H1 (cell line): ENCODE results near the gene GABBR1. TPM values are rescaled to one million over a fixed set of nuclear protein-coding genes. Genes with fewer than 3 reads are reported as not detected.
A peak's percentile ranks its signal among the peaks of the same experiment; 100 is the strongest.

ENCODE experiments used
- CTCF ChIA-PET: fragments of 300-600 bp; sonication (Branson Sonifier 250); formaldehyde crosslinking; loops from one replicate; lab custom pipeline; 2021; ENCODE audit not compliant: partially characterized antibody; lab: Charles Lee
- POLR2A ChIA-PET: fragments of 300-600 bp; sonication (Branson Sonifier 250); formaldehyde crosslinking; loops from one replicate; lab custom pipeline; 2021; ENCODE audit warnings: inconsistent platforms; ENCODE audit not compliant: partially characterized antibody; lab: Charles Lee
- DNase-seq, 2 experiments: peaks; one replicate each; pipeline versions ENCODE4 v3.0.0 to v3.0.0-alpha.2; 2010 to 2022; ENCODE audit warnings: low spot score in 2 of 2, low read depth in 1 of 2, mixed read lengths in 1 of 2
- FAIRE-seq: peaks from 2 replicates; lab custom pipeline; 2011; peaks lifted over from hg19 to GRCh38; lab: Jason Lieb, UNC
- H2AFZ ChIP-seq: 2 replicates; pipeline ENCODE4 v1.8.1; 2012; ENCODE audit warnings: low read length, inconsistent platforms
- H2AK5ac ChIP-seq: 2 replicates; pipeline ENCODE4 v1.6.1; 2013; ENCODE audit warnings: low read depth, low read length
- H2BK120ac ChIP-seq: replicated peaks from 2 replicates; pipeline ENCODE3; 2013; ENCODE audit warnings: low read depth, low read length, inconsistent platforms
- H2BK12ac ChIP-seq: 2 replicates; pipeline ENCODE4 v1.6.1; 2013; ENCODE audit warnings: low read depth, low read length
- H2BK15ac ChIP-seq: 2 replicates; pipeline ENCODE4 v1.6.1; 2013; ENCODE audit warnings: low read length
- H2BK20ac ChIP-seq: 2 replicates; pipeline ENCODE4 v1.6.1; 2013; ENCODE audit warnings: low read length
- H2BK5ac ChIP-seq: 2 replicates; pipeline ENCODE4 v1.6.1; 2013; ENCODE audit warnings: low read depth, low read length
- H3K14ac ChIP-seq: 2 replicates; pipeline ENCODE4 v1.6.1; 2013; ENCODE audit warnings: inconsistent platforms; ENCODE audit not compliant: insufficient read length
- H3K18ac ChIP-seq: 2 replicates; pipeline ENCODE4 v1.6.1; 2013; ENCODE audit warnings: low read length; ENCODE audit errors: extremely low read depth
- H3K23ac ChIP-seq: 2 replicates; pipeline ENCODE4 v1.6.1; 2013; ENCODE audit warnings: inconsistent platforms; ENCODE audit not compliant: insufficient read length
- H3K23me2 ChIP-seq: 2 replicates; pipeline ENCODE4 v1.6.1; 2013; ENCODE audit warnings: low read depth, low read length
- H3K27ac ChIP-seq: 2 replicates; pipeline ENCODE4 v1.6.1; 2011; ENCODE audit warnings: low read depth, low read length, inconsistent platforms
- H3K27me3 ChIP-seq, 4 experiments: replicated peaks in 1 of 4; 1 replicate in 1 of 4; 2 replicates in 3 of 4; pipeline versions ENCODE4 v1.6.1 to v1.8.1; 2011 to 2013; ENCODE audit warnings: low read length in 3 of 4, mild to moderate bottlenecking in 3 of 4, inconsistent platforms in 2 of 4, mixed read lengths in 2 of 4, moderate library complexity in 1 of 4; ENCODE audit not compliant: control insufficient read depth in 3 of 4, insufficient read depth in 3 of 4; ENCODE audit errors: extremely low read depth in 1 of 4
- H3K36me3 ChIP-seq, 4 experiments: 2 replicates each; pipeline versions ENCODE4 v1.6.1 to v1.8.1; 2011 to 2013; ENCODE audit warnings: mild to moderate bottlenecking in 4 of 4, low read length in 3 of 4, moderate library complexity in 2 of 4, control low read depth in 1 of 4, inconsistent platforms in 1 of 4; ENCODE audit not compliant: insufficient read depth in 4 of 4, control insufficient read depth in 2 of 4
- H3K4ac ChIP-seq: replicated peaks from 2 replicates; pipeline ENCODE3; 2013; ENCODE audit warnings: low read length, low read depth, mixed read lengths, inconsistent platforms; ENCODE audit not compliant: insufficient read length
- H3K4me1 ChIP-seq, 4 experiments: replicated peaks in 1 of 4; 1 replicate in 1 of 4; 2 replicates in 3 of 4; pipeline versions ENCODE4 v1.6.1 to v1.8.1; 2011 to 2013; ENCODE audit warnings: low read length in 3 of 4, inconsistent platforms in 2 of 4, mixed read lengths in 1 of 4; ENCODE audit not compliant: insufficient read depth in 4 of 4, control insufficient read depth in 3 of 4
- H3K4me2 ChIP-seq, 2 experiments: 2 replicates each; pipeline versions ENCODE4 v1.6.1 to v1.8.1; 2011 to 2013; ENCODE audit warnings: low read depth in 2 of 2, low read length in 2 of 2, control low read depth in 1 of 2, inconsistent platforms in 1 of 2, mild to moderate bottlenecking in 1 of 2; ENCODE audit not compliant: insufficient read depth in 1 of 2
- H3K4me3 ChIP-seq, 4 experiments: fragments of 200-600, 300-600 bp in 1 of 4; sonication (generic), shearing (Covaris generic), sonication (Bioruptor Twin) in 1 of 4; 2 replicates each; pipeline versions ENCODE4 v1.5.1 to v1.8.1; 2011 to 2016; ENCODE audit warnings: low read length in 4 of 4, low read depth in 3 of 4, control low read depth in 2 of 4, inconsistent platforms in 2 of 4, mild to moderate bottlenecking in 2 of 4, mixed read lengths in 1 of 4, moderate library complexity in 1 of 4; ENCODE audit not compliant: insufficient read depth in 2 of 4; ENCODE audit errors: extremely low read depth in 1 of 4
- H3K56ac ChIP-seq: replicated peaks from 2 replicates; pipeline ENCODE3; 2013; ENCODE audit warnings: low read depth, mild to moderate bottlenecking, mixed read lengths, low read length, inconsistent platforms; ENCODE audit not compliant: insufficient read length
- H3K79me1 ChIP-seq: 2 replicates; pipeline ENCODE4 v1.6.1; 2013; ENCODE audit warnings: low read depth, low read length, control low read depth
- H3K79me2 ChIP-seq, 2 experiments: 2 replicates each; pipeline versions ENCODE4 v1.6.1 to v1.8.1; 2012 to 2013; ENCODE audit warnings: low read length in 2 of 2, mild to moderate bottlenecking in 2 of 2, inconsistent platforms in 1 of 2; ENCODE audit not compliant: insufficient read depth in 2 of 2, control insufficient read depth in 1 of 2
- H3K9ac ChIP-seq, 4 experiments: replicated peaks in 1 of 4; 1 replicate in 1 of 4; 2 replicates in 3 of 4; pipeline versions ENCODE4 v1.6.1 to v1.8.1; 2011 to 2013; ENCODE audit warnings: low read depth in 3 of 4, low read length in 3 of 4, control low read depth in 2 of 4, mild to moderate bottlenecking in 2 of 4, moderate library complexity in 2 of 4, inconsistent platforms in 1 of 4; ENCODE audit errors: extremely low read depth in 1 of 4
- H3K9me3 ChIP-seq, 2 experiments: 2 replicates each; pipeline versions ENCODE4 v1.6.1 to v1.8.1; 2012 to 2013; ENCODE audit warnings: mild to moderate bottlenecking in 2 of 2, moderate library complexity in 2 of 2, control low read depth in 1 of 2, inconsistent platforms in 1 of 2, low read depth in 1 of 2, low read length in 1 of 2, mixed read lengths in 1 of 2; ENCODE audit not compliant: insufficient read depth in 2 of 2
- H4K20me1 ChIP-seq, 2 experiments: replicated peaks in 1 of 2; 2 replicates each; pipeline versions ENCODE3 to v1.8.1; 2011 to 2013; ENCODE audit warnings: inconsistent platforms in 2 of 2, low read length in 2 of 2, mild to moderate bottlenecking in 1 of 2; ENCODE audit not compliant: insufficient read depth in 2 of 2, control insufficient read depth in 1 of 2
- H4K5ac ChIP-seq: 2 replicates; pipeline ENCODE4 v1.6.1; 2013; ENCODE audit warnings: low read length, low read depth, mixed read lengths, inconsistent platforms; ENCODE audit not compliant: insufficient read length
- H4K8ac ChIP-seq: 2 replicates; pipeline ENCODE4 v1.8.0; 2013; ENCODE audit warnings: mild to moderate bottlenecking, moderate library complexity, low read length, inconsistent platforms; ENCODE audit not compliant: insufficient read depth; ENCODE audit errors: extremely low read depth
- H4K91ac ChIP-seq: replicated peaks from 2 replicates; pipeline ENCODE3; 2013; ENCODE audit warnings: low read length, mixed read lengths, inconsistent platforms; ENCODE audit not compliant: insufficient read length
- JUND ChIP-seq: IDR thresholded peaks from 2 replicates; pipeline ENCODE4 v1.6.1; 2011; ENCODE audit warnings: mild to moderate bottlenecking, improper control_type of control experiment, low read length
- RBBP5 ChIP-seq: IDR thresholded peaks from 2 replicates; pipeline ENCODE4 v1.7.1; 2012; ENCODE audit warnings: low read depth, mild to moderate bottlenecking, inconsistent platforms, low read length, moderate library complexity, borderline replicate concordance
- TBP ChIP-seq: IDR thresholded peaks from 2 replicates; pipeline ENCODE4 v1.6.1; 2011; ENCODE audit warnings: low read depth, low read length, improper control_type of control experiment
- polyA plus RNA-seq, 7 experiments: library from polyadenylated mRNA; depleted of rRNA in 3 of 7; stranded (reverse) in 5 of 7; unstranded in 2 of 7; fragments of >200 nt in 5 of 7; fragments of 200-250 nt in 2 of 7; gene quantifications; 1 replicate in 5 of 7; 2 replicates in 1 of 7; 4 replicates in 1 of 7; pipeline versions ENCODE4 v1.2.1 to v1.2.3, GENCODE V29; 2011 to 2013; ENCODE audit warnings: missing spikeins in 2 of 7, mixed read lengths in 2 of 7
- total RNA-seq: library from RNA; stranded (reverse); fragmentation: NEBNext Ultra II Directional; extraction: Animal tissue kit (Norgen Biotek cat#: 25700); gene quantifications from 2 replicates; pipeline ENCODE4 v1.2.1, GENCODE V29; 2021

GABBR1 gene
- total and polyA plus RNA-seq, 2 of the 8 experiments (the other 6 are each of a cell fraction or from before 2014, with no cell fraction given) = 75.9 to 78.3 TPM

DNA sequence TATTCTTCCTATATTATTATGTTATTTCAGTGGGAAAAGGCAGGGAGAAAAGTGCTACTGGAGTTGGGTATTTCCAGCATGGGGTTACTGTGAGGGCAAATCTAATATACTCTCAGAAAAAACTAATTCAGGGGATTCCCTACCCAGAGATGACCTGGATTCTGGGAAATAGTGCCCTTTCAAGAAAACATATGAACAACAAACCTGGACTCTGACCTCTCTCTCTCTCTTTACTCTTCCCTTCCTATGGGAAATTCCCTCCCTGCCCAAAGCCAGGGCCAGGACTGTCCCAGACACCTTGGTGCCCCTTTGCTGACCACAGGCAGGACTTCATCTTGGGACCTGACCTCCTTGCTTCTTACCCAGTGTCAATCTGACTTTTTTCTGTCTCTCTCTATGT, 71.9 kb downstream of the GABBR1 start:
- no peaks in the 10 kb centered on the region for H3K79me1 ChIP-seq
- no peak overlapping the region for H3K27ac ChIP-seq
- no peak overlapping the region for H3K4me3 ChIP-seq
- H3K9ac ChIP-seq = no peak overlapping the region
- H4K5ac ChIP-seq = no peak overlapping the region
- H3K4me1 ChIP-seq = peaks cover 0 to 11% (median 9%) of the 10 kb centered on the region in 4 experiments; a peak in 5 of 7 replicates
- H3K79me2 ChIP-seq = no peaks in the 10 kb centered on the region
- no peak for DNase-seq
- FAIRE-seq = no peak
- H4K8ac ChIP-seq = no peak overlapping the region
- H3K23ac ChIP-seq = no peak overlapping the region
- H3K27me3 ChIP-seq = peaks cover 3 to 10% (median 8%) of the 10 kb centered on the region in 4 experiments
- no peak overlapping the region for H2BK15ac ChIP-seq
- H3K4ac ChIP-seq = no peak overlapping the region
- no peak overlapping the region for H3K4me2 ChIP-seq
- no peak overlapping the region for H2AFZ ChIP-seq
- H2BK5ac ChIP-seq = no peak overlapping the region
- no peaks in the 10 kb centered on the region for H4K20me1 ChIP-seq
- no peaks in the 10 kb centered on the region for H3K23me2 ChIP-seq
- ChIA-PET POLR2A (interaction anchor here (1.3 kb wide), 1 partner anchor 11 kb away, joined by 3 read pairs; a partner anchor contains a TSS), CTCF (no interaction called here)
- H2BK120ac ChIP-seq = no peak overlapping the region
- H3K36me3 ChIP-seq = no peaks in the 10 kb centered on the region
- H3K56ac ChIP-seq = no peak overlapping the region
- H4K91ac ChIP-seq = peak overlapping the region; percentile 13
- H3K14ac ChIP-seq = no peak overlapping the region
- no peak overlapping the region for H2BK20ac ChIP-seq
- no peak overlapping the region for H2AK5ac ChIP-seq
- no peak for TF ChIP-seq RBBP5
- TF ChIP-seq TBP = no peak
- no peak for TF ChIP-seq JUND
- TF ChIP-seq, all 59 proteins: peak for 0
- Histone ChIP-seq H3K18ac (no peak overlapping the region), H2BK12ac (no peak overlapping the region), H3K9me3 (no peaks in the 10 kb centered on the region; a peak in 1 of 4 replicates)
